H1 (cell line): ENCODE data around the gene CDK19. TPM values are rescaled to one million over a fixed set of nuclear protein-coding genes. Genes with fewer than 3 reads are reported as not detected.

Source experiments
- CTCF ChIA-PET: fragments of 300-600 bp; sonication (Branson Sonifier 250); formaldehyde crosslinking; loops from one replicate; lab custom pipeline; 2021; ENCODE audit not compliant: partially characterized antibody; lab: Charles Lee
- POLR2A ChIA-PET: fragments of 300-600 bp; sonication (Branson Sonifier 250); formaldehyde crosslinking; loops from one replicate; lab custom pipeline; 2021; ENCODE audit warnings: inconsistent platforms; ENCODE audit not compliant: partially characterized antibody; lab: Charles Lee
- DNase-seq, 2 experiments: peaks; one replicate each; pipeline versions ENCODE4 v3.0.0 to v3.0.0-alpha.2; 2010 to 2022; ENCODE audit warnings: low spot score in 2 of 2, low read depth in 1 of 2, mixed read lengths in 1 of 2
- FAIRE-seq: peaks from 2 replicates; lab custom pipeline; 2011; peaks lifted over from hg19 to GRCh38; lab: Jason Lieb, UNC
- H2AFZ ChIP-seq: 2 replicates; pipeline ENCODE4 v1.8.1; 2012; ENCODE audit warnings: low read length, inconsistent platforms
- H2AK5ac ChIP-seq: 2 replicates; pipeline ENCODE4 v1.6.1; 2013; ENCODE audit warnings: low read depth, low read length
- H2BK120ac ChIP-seq: replicated peaks from 2 replicates; pipeline ENCODE3; 2013; ENCODE audit warnings: low read depth, low read length, inconsistent platforms
- H2BK12ac ChIP-seq: 2 replicates; pipeline ENCODE4 v1.6.1; 2013; ENCODE audit warnings: low read depth, low read length
- H2BK15ac ChIP-seq: 2 replicates; pipeline ENCODE4 v1.6.1; 2013; ENCODE audit warnings: low read length
- H2BK20ac ChIP-seq: 2 replicates; pipeline ENCODE4 v1.6.1; 2013; ENCODE audit warnings: low read length
- H2BK5ac ChIP-seq: 2 replicates; pipeline ENCODE4 v1.6.1; 2013; ENCODE audit warnings: low read depth, low read length
- H3K14ac ChIP-seq: 2 replicates; pipeline ENCODE4 v1.6.1; 2013; ENCODE audit warnings: inconsistent platforms; ENCODE audit not compliant: insufficient read length
- H3K18ac ChIP-seq: 2 replicates; pipeline ENCODE4 v1.6.1; 2013; ENCODE audit warnings: low read length; ENCODE audit errors: extremely low read depth
- H3K23ac ChIP-seq: 2 replicates; pipeline ENCODE4 v1.6.1; 2013; ENCODE audit warnings: inconsistent platforms; ENCODE audit not compliant: insufficient read length
- H3K23me2 ChIP-seq: 2 replicates; pipeline ENCODE4 v1.6.1; 2013; ENCODE audit warnings: low read depth, low read length
- H3K27ac ChIP-seq: 2 replicates; pipeline ENCODE4 v1.6.1; 2011; ENCODE audit warnings: low read depth, low read length, inconsistent platforms
- H3K27me3 ChIP-seq, 4 experiments: replicated peaks in 1 of 4; 1 replicate in 1 of 4; 2 replicates in 3 of 4; pipeline versions ENCODE4 v1.6.1 to v1.8.1; 2011 to 2013; ENCODE audit warnings: low read length in 3 of 4, mild to moderate bottlenecking in 3 of 4, inconsistent platforms in 2 of 4, mixed read lengths in 2 of 4, moderate library complexity in 1 of 4; ENCODE audit not compliant: control insufficient read depth in 3 of 4, insufficient read depth in 3 of 4; ENCODE audit errors: extremely low read depth in 1 of 4
- H3K36me3 ChIP-seq, 4 experiments: 2 replicates each; pipeline versions ENCODE4 v1.6.1 to v1.8.1; 2011 to 2013; ENCODE audit warnings: mild to moderate bottlenecking in 4 of 4, low read length in 3 of 4, moderate library complexity in 2 of 4, control low read depth in 1 of 4, inconsistent platforms in 1 of 4; ENCODE audit not compliant: insufficient read depth in 4 of 4, control insufficient read depth in 2 of 4
- H3K4ac ChIP-seq: replicated peaks from 2 replicates; pipeline ENCODE3; 2013; ENCODE audit warnings: low read length, low read depth, mixed read lengths, inconsistent platforms; ENCODE audit not compliant: insufficient read length
- H3K4me1 ChIP-seq, 4 experiments: replicated peaks in 1 of 4; 1 replicate in 1 of 4; 2 replicates in 3 of 4; pipeline versions ENCODE4 v1.6.1 to v1.8.1; 2011 to 2013; ENCODE audit warnings: low read length in 3 of 4, inconsistent platforms in 2 of 4, mixed read lengths in 1 of 4; ENCODE audit not compliant: insufficient read depth in 4 of 4, control insufficient read depth in 3 of 4
- H3K4me2 ChIP-seq, 2 experiments: 2 replicates each; pipeline versions ENCODE4 v1.6.1 to v1.8.1; 2011 to 2013; ENCODE audit warnings: low read depth in 2 of 2, low read length in 2 of 2, control low read depth in 1 of 2, inconsistent platforms in 1 of 2, mild to moderate bottlenecking in 1 of 2; ENCODE audit not compliant: insufficient read depth in 1 of 2
- H3K4me3 ChIP-seq, 4 experiments: fragments of 200-600, 300-600 bp in 1 of 4; sonication (generic), shearing (Covaris generic), sonication (Bioruptor Twin) in 1 of 4; 2 replicates each; pipeline versions ENCODE4 v1.5.1 to v1.8.1; 2011 to 2016; ENCODE audit warnings: low read length in 4 of 4, low read depth in 3 of 4, control low read depth in 2 of 4, inconsistent platforms in 2 of 4, mild to moderate bottlenecking in 2 of 4, mixed read lengths in 1 of 4, moderate library complexity in 1 of 4; ENCODE audit not compliant: insufficient read depth in 2 of 4; ENCODE audit errors: extremely low read depth in 1 of 4
- H3K56ac ChIP-seq: replicated peaks from 2 replicates; pipeline ENCODE3; 2013; ENCODE audit warnings: low read depth, mild to moderate bottlenecking, mixed read lengths, low read length, inconsistent platforms; ENCODE audit not compliant: insufficient read length
- H3K79me1 ChIP-seq: 2 replicates; pipeline ENCODE4 v1.6.1; 2013; ENCODE audit warnings: low read depth, low read length, control low read depth
- H3K79me2 ChIP-seq, 2 experiments: 2 replicates each; pipeline versions ENCODE4 v1.6.1 to v1.8.1; 2012 to 2013; ENCODE audit warnings: low read length in 2 of 2, mild to moderate bottlenecking in 2 of 2, inconsistent platforms in 1 of 2; ENCODE audit not compliant: insufficient read depth in 2 of 2, control insufficient read depth in 1 of 2
- H3K9ac ChIP-seq, 4 experiments: replicated peaks in 1 of 4; 1 replicate in 1 of 4; 2 replicates in 3 of 4; pipeline versions ENCODE4 v1.6.1 to v1.8.1; 2011 to 2013; ENCODE audit warnings: low read depth in 3 of 4, low read length in 3 of 4, control low read depth in 2 of 4, mild to moderate bottlenecking in 2 of 4, moderate library complexity in 2 of 4, inconsistent platforms in 1 of 4; ENCODE audit errors: extremely low read depth in 1 of 4
- H3K9me3 ChIP-seq, 2 experiments: 2 replicates each; pipeline versions ENCODE4 v1.6.1 to v1.8.1; 2012 to 2013; ENCODE audit warnings: mild to moderate bottlenecking in 2 of 2, moderate library complexity in 2 of 2, control low read depth in 1 of 2, inconsistent platforms in 1 of 2, low read depth in 1 of 2, low read length in 1 of 2, mixed read lengths in 1 of 2; ENCODE audit not compliant: insufficient read depth in 2 of 2
- H4K20me1 ChIP-seq, 2 experiments: replicated peaks in 1 of 2; 2 replicates each; pipeline versions ENCODE3 to v1.8.1; 2011 to 2013; ENCODE audit warnings: inconsistent platforms in 2 of 2, low read length in 2 of 2, mild to moderate bottlenecking in 1 of 2; ENCODE audit not compliant: insufficient read depth in 2 of 2, control insufficient read depth in 1 of 2
- H4K5ac ChIP-seq: 2 replicates; pipeline ENCODE4 v1.6.1; 2013; ENCODE audit warnings: low read length, low read depth, mixed read lengths, inconsistent platforms; ENCODE audit not compliant: insufficient read length
- H4K8ac ChIP-seq: 2 replicates; pipeline ENCODE4 v1.8.0; 2013; ENCODE audit warnings: mild to moderate bottlenecking, moderate library complexity, low read length, inconsistent platforms; ENCODE audit not compliant: insufficient read depth; ENCODE audit errors: extremely low read depth
- H4K91ac ChIP-seq: replicated peaks from 2 replicates; pipeline ENCODE3; 2013; ENCODE audit warnings: low read length, mixed read lengths, inconsistent platforms; ENCODE audit not compliant: insufficient read length
- EZH2 ChIP-seq: fragments of 200-600 bp; sonication (generic); IDR thresholded peaks from 2 replicates; pipeline ENCODE4 v1.7.1; 2012; ENCODE audit warnings: low read depth, mild to moderate bottlenecking, moderate library complexity, low read length, inconsistent platforms; ENCODE audit not compliant: severe bottlenecking
- SIRT6 ChIP-seq: IDR thresholded peaks from one replicate; pipeline ENCODE4 v1.7.1; 2012; ENCODE audit warnings: low read length, inconsistent platforms
- WGBS, 2 experiments: shearing (Covaris generic) in 1 of 2; methylation state at CpG; one replicate each; pipeline versions ENCODE4 v1.1.6 to v1.1.7; 2013 to 2015; ENCODE audit warnings: low lambda C conversion rate in 2 of 2, mixed read lengths in 2 of 2, inconsistent platforms in 1 of 2, low coverage in 1 of 2, missing lambda C conversion rate in 1 of 2; ENCODE audit not compliant: insufficient replicate concordance in 2 of 2, insufficient coverage in 1 of 2, insufficient read length in 1 of 2; ENCODE audit errors: extremely low coverage in 1 of 2, missing lambda C conversion rate in 1 of 2; 5-methylcytosine and 5-hydroxymethylcytosine counted together
- polyA plus RNA-seq, 7 experiments: library from polyadenylated mRNA; depleted of rRNA in 3 of 7; stranded (reverse) in 5 of 7; unstranded in 2 of 7; fragments of >200 nt in 5 of 7; fragments of 200-250 nt in 2 of 7; gene quantifications; 1 replicate in 5 of 7; 2 replicates in 1 of 7; 4 replicates in 1 of 7; pipeline versions ENCODE4 v1.2.1 to v1.2.3, GENCODE V29; 2011 to 2013; ENCODE audit warnings: missing spikeins in 2 of 7, mixed read lengths in 2 of 7
- total RNA-seq: library from RNA; stranded (reverse); fragmentation: NEBNext Ultra II Directional; extraction: Animal tissue kit (Norgen Biotek cat#: 25700); gene quantifications from 2 replicates; pipeline ENCODE4 v1.2.1, GENCODE V29; 2021
- TF ChIP-seq, protein P1 (sequence below): IDR thresholded peaks from 2 replicates; pipeline ENCODE4 v1.6.1; 2012; ENCODE audit warnings: inconsistent platforms

Gene CDK19
- total and polyA plus RNA-seq, 2 of the 8 experiments (the other 6 are each of a cell fraction or from before 2014, with no cell fraction given): 4.9 to 12.6 TPM

DNA sequence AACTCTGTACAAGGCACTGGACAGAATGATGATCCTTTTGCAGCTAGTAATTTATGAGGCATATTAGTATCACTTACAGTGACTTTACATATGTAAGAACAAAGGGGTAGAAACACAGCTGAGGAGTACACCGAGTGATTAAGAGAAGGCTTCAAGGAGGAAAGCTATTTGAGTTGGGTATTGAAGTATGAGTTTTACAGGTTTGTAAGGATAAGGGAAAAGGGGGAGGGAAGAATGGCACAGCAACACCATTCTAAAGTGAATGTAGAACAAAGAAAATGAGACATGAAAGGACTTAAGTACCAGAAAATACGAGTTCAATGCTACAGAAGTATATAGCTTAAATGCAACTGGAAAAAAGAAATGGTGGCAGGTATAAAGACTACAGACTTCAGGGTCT, 5.5 kb downstream of the CDK19 start:
- H3K9ac ChIP-seq: no peak overlapping the region
- H3K56ac ChIP-seq: no peak overlapping the region
- H3K4ac ChIP-seq: no peak overlapping the region
- TF ChIP-seq EZH2 (no peak), SIRT6 (no peak)
- TF ChIP-seq, protein P1, sequence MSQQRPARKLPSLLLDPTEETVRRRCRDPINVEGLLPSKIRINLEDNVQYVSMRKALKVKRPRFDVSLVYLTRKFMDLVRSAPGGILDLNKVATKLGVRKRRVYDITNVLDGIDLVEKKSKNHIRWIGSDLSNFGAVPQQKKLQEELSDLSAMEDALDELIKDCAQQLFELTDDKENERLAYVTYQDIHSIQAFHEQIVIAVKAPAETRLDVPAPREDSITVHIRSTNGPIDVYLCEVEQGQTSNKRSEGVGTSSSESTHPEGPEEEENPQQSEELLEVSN: no peak
- no peak overlapping the region for H2BK20ac ChIP-seq
- ChIA-PET CTCF (interaction anchor here (1.1 to 1.2 kb wide), 2 partner anchors 69 to 127 kb away, joined by 3 read pairs; no protein-coding TSS in a partner anchor), POLR2A (interaction anchor here (13.9 kb wide), 1 partner anchor 67 kb away, joined by 344 read pairs; the partner anchor contains the start of gene AMD1)
- no peaks in the 10 kb centered on the region for H3K36me3 ChIP-seq
- no peak overlapping the region for H2BK120ac ChIP-seq
- peaks cover 5% of the 10 kb centered on the region; the same call in 1 of the 2 replicates for H3K79me1 ChIP-seq
- peaks cover 7 to 8% of the 10 kb centered on the region in 2 experiments for H4K20me1 ChIP-seq
- no peak overlapping the region for H4K91ac ChIP-seq
- no peak overlapping the region for H2BK15ac ChIP-seq
- no peak for DNase-seq
- H3K4me3 ChIP-seq: no peak overlapping the region
- no peak overlapping the region for H2BK12ac ChIP-seq
- no peak overlapping the region for H2AFZ ChIP-seq
- no peak overlapping the region for H3K4me2 ChIP-seq
- H3K4me1 ChIP-seq: peaks cover 0 to 3% (median 1%) of the 10 kb centered on the region in 4 experiments; a peak in 3 of 7 replicates
- peaks cover 5% of the 10 kb centered on the region for H3K23me2 ChIP-seq
- H2BK5ac ChIP-seq: no peak overlapping the region
- no peak overlapping the region for H3K27ac ChIP-seq
- no peak for FAIRE-seq
- no peak overlapping the region for H3K14ac ChIP-seq
- no peak overlapping the region for H2AK5ac ChIP-seq
- H3K23ac ChIP-seq: no peak overlapping the region
- peaks cover 4 to 83% of the 10 kb centered on the region in 2 experiments for H3K79me2 ChIP-seq
- H3K27me3 ChIP-seq: no peaks in the 10 kb centered on the region
- H3K9me3 ChIP-seq: no peaks in the 10 kb centered on the region
- no peak overlapping the region for H3K18ac ChIP-seq
- no peak overlapping the region for H4K8ac ChIP-seq
- no peak overlapping the region for H4K5ac ChIP-seq
- WGBS, 2 experiments: 88% methylated on average over 2 of the region's 2 CpGs; no CpG with 5 or more reads in 1 of the 2 experiments
